Measurements from ENCODE around the gene ABAT. TPM values are rescaled to one million over a fixed set of nuclear protein-coding genes. Genes with fewer than 3 reads are reported as not detected.
"Not testable (repeated sequence)": the region's sequence is repeated elsewhere in the genome, so short reads cannot be mapped to it uniquely, and the experiment has no call there.

Gene ABAT
- total RNA-seq, 2 donors from 2014 or later, result 4.8 to 10.4 TPM

DNA sequence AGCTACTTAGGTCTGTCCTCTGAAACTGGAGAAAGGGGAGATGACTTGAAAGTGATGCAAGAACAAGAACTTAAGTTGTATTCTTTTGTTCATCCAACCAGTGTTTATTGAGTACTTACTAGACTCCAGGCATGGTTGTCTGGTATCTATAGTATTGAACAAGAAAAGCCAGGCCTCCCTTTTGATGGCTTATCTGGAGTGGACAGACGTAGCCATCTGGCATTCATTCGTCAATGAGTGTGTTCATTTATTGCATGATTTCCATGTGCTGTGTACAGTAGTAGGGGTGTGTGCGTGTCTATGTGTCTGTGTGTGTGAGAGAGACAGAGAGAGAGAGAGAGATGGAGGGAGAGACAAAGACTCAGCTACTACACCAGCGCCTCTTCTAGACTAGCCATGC lies 9.2 kb downstream of the ABAT start:
- H3K9me3 Mint-ChIP-seq, result no peaks in the 10 kb centered on the region
- ATAC-seq (replicated peaks), result no peak
- H3K4me3 Mint-ChIP-seq, result no peak overlapping the region
- H3K27me3 Mint-ChIP-seq, result no peaks in the 10 kb centered on the region
- H3K27ac Mint-ChIP-seq, result no peak overlapping the region
- peaks cover 15% of the 10 kb centered on the region for H3K4me1 Mint-ChIP-seq
- peaks cover 17% of the 10 kb centered on the region for H3K36me3 Mint-ChIP-seq (ENCODE audit: low read depth)

GRCh38 chr16:8685617-8686016 lies 11.2 kb downstream of the ABAT start:
- no peak overlapping the region for H3K4me3 Mint-ChIP-seq
- H3K27me3 Mint-ChIP-seq, result no peaks in the 10 kb centered on the region
- no peak for ATAC-seq (replicated peaks)
- peaks cover 12% of the 10 kb centered on the region for H3K9me3 Mint-ChIP-seq
- H3K27ac Mint-ChIP-seq, result no peak overlapping the region
- H3K36me3 Mint-ChIP-seq (ENCODE audit: low read depth), result peaks cover 19% of the 10 kb centered on the region
- peaks cover 9% of the 10 kb centered on the region for H3K4me1 Mint-ChIP-seq

DNA sequence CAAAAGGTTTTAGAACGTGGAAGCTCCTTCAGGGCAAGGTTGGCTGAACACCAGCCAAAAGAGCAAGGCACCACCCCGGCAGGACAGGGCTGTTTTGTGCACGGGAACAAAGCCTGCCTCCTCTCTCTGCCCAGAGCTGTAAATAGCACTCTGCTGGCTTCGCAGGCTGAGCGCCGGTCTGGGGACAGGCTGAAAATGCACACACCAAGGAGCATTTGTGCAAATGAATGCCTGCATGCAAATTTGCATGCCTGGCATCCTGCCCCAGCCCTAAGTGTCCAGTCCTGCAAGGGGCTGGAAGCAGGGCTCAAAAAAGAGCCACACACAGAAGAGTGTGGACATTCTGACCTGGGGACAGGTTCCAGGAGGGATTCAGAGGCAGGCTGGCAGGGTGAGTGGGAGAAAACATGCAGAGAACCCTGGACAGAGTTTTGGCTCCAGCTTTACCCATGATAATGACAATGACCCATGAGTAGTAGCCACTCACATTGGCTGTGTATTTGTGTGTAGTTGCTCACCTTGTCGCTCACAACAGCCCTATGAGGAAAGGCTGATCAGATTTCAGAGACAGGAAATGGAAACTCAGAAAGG lies 11.7 kb downstream of the ABAT start:
- Mint-ChIP-seq H3K9me3 (peaks cover 12% of the 10 kb centered on the region), H3K4me1 (peaks cover 9% of the 10 kb centered on the region), H3K36me3 (ENCODE audit: low read depth) (peaks cover 19% of the 10 kb centered on the region), H3K27me3 (no peaks in the 10 kb centered on the region), H3K4me3 (no peak overlapping the region), H3K27ac (no peak overlapping the region)
- no peak for ATAC-seq (replicated peaks)

DNA sequence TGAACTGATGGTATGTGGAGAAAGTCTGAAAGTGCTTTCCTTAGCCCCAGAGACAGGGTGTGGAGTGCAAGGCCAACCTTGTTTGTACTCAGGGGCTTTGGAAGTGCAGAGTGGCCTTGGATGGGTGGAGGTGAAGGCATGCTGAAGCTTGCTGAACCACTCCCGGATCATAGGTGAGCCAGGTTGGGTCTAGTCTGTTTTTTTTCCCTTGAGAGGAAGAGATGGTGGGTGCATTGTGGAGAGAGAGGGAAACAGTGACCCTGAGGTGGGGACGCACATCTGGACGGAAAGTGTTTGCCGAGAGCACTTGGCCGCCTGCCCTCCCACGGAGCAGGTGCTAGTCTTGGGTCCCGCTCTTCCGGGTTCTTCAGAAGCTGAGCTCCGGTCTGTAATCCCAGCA lies 12.5 kb downstream of the ABAT start:
- Mint-ChIP-seq H3K27me3 (no peaks in the 10 kb centered on the region), H3K9me3 (peaks cover 12% of the 10 kb centered on the region), H3K27ac (no peak overlapping the region), H3K4me3 (no peak overlapping the region), H3K36me3 (ENCODE audit: low read depth) (peaks cover 19% of the 10 kb centered on the region), H3K4me1 (peaks cover 9% of the 10 kb centered on the region)
- ATAC-seq (replicated peaks), result no peak

- Mint-ChIP-seq H3K27me3 (no peaks in the 10 kb centered on the region), H3K9me3 (peaks cover 12% of the 10 kb centered on the region), H3K4me1 (peaks cover 5% of the 10 kb centered on the region), H3K4me3 (no peak overlapping the region), H3K27ac (no peak overlapping the region), H3K36me3 (ENCODE audit: low read depth) (peaks cover 19% of the 10 kb centered on the region)
- no peak for ATAC-seq (replicated peaks)
These were observed 15.3 kb downstream of the ABAT start for GRCh38 chr16:8689686-8690085.

DNA sequence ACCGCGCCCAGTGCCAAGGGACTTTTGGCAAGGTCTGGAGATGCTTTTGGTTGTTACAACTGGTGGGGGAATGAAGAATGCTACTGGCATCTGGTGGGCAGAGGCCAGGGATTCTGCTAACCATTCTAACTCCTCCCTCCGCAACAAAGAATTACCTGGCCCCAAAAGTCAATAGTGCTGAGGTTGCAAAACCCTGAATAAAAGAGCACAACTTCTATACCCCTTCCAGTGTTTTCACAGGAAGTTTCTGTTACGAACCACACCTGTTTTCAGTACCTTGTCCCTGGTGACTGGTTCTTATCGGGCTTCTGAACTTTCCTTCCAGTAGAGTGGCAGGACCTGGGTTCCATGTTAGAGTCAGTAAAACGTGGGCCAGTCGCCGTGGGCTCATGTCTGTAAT lies 17.3 kb downstream of the ABAT start:
- no peaks in the 10 kb centered on the region for H3K27me3 Mint-ChIP-seq
- H3K4me1 Mint-ChIP-seq, result no peaks in the 10 kb centered on the region
- H3K4me3 Mint-ChIP-seq, result no peak overlapping the region
- peaks cover 12% of the 10 kb centered on the region for H3K9me3 Mint-ChIP-seq
- H3K27ac Mint-ChIP-seq, result no peak overlapping the region
- no peak for ATAC-seq (replicated peaks)
- peaks cover 15% of the 10 kb centered on the region for H3K36me3 Mint-ChIP-seq (ENCODE audit: low read depth)

GRCh38 chr16:8694795-8695728 lies 20.6 kb downstream of the ABAT start:
- no peak for ATAC-seq (replicated peaks)
- H3K4me3 Mint-ChIP-seq, result no peak overlapping the region
- H3K36me3 Mint-ChIP-seq (ENCODE audit: low read depth), result peaks cover 9% of the 10 kb centered on the region
- H3K9me3 Mint-ChIP-seq, result peaks cover 4% of the 10 kb centered on the region
- H3K27me3 Mint-ChIP-seq, result no peaks in the 10 kb centered on the region
- no peaks in the 10 kb centered on the region for H3K4me1 Mint-ChIP-seq
- H3K27ac Mint-ChIP-seq, result no peak overlapping the region

GRCh38 chr16:8696880-8697279 lies 22.5 kb downstream of the ABAT start:
- no peak for ATAC-seq (replicated peaks)
- Mint-ChIP-seq H3K27ac (no peak overlapping the region), H3K27me3 (no peaks in the 10 kb centered on the region), H3K36me3 (ENCODE audit: low read depth) (peaks cover 14% of the 10 kb centered on the region), H3K9me3 (no peaks in the 10 kb centered on the region), H3K4me1 (no peaks in the 10 kb centered on the region), H3K4me3 (no peak overlapping the region)

- H3K9me3 Mint-ChIP-seq, result no peaks in the 10 kb centered on the region
- no peaks in the 10 kb centered on the region for H3K4me1 Mint-ChIP-seq
- H3K27ac Mint-ChIP-seq, result no peak overlapping the region
- H3K36me3 Mint-ChIP-seq (ENCODE audit: low read depth), result peaks cover 17% of the 10 kb centered on the region
- H3K27me3 Mint-ChIP-seq, result no peaks in the 10 kb centered on the region
- no peak for ATAC-seq (replicated peaks)
- no peak overlapping the region for H3K4me3 Mint-ChIP-seq
These were observed 23.5 kb downstream of the ABAT start for GRCh38 chr16:8697965-8698364.

DNA sequence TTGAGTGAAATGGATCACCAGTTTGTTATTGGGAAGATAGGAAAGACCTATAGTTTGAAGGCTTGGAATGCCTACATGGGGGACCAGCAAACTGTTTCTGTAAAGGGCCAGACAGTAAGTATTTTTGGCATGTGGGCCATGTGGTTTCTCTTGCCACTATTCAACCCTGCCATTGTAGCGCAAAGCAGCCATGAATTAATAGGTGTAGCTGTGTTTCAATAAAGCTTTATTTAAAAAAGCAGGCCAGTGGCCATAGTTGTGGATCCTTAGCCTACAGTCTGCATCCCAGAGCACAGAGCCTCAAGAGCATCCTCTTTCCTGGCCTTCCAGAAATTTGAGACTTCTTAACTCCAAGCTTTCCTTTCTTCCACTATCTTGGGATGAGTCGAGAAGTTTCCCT lies 29.3 kb downstream of the ABAT start:
- H3K36me3 Mint-ChIP-seq (ENCODE audit: low read depth), result peaks cover 17% of the 10 kb centered on the region
- H3K27me3 Mint-ChIP-seq, result no peaks in the 10 kb centered on the region
- no peak overlapping the region for H3K4me3 Mint-ChIP-seq
- H3K9me3 Mint-ChIP-seq, result no peaks in the 10 kb centered on the region
- no peaks in the 10 kb centered on the region for H3K4me1 Mint-ChIP-seq
- ATAC-seq (replicated peaks), result no peak
- no peak overlapping the region for H3K27ac Mint-ChIP-seq

DNA sequence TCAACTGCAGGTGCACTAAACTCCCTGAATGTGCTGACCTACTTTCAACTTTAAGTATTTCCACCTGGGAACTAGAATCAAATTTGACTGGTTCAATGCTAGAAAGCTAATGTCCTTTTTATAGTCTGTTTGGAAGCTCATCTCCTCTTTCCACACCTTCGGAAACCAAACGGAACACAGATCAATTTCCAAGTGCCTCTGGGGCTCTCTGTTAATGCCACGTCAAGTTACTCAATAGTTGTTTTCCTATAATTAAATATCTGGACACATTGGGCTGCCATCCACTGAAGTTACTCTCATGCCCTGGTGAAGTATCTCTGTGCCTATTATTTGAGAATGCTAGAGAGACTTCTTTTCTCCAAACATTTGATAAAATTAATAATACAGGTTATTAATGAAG lies 29.7 kb downstream of the ABAT start:
- Mint-ChIP-seq H3K9me3 (no peaks in the 10 kb centered on the region), H3K4me1 (no peaks in the 10 kb centered on the region), H3K27ac (no peak overlapping the region), H3K27me3 (no peaks in the 10 kb centered on the region), H3K4me3 (no peak overlapping the region), H3K36me3 (ENCODE audit: low read depth) (peaks cover 13% of the 10 kb centered on the region)
- ATAC-seq (replicated peaks), result no peak

DNA sequence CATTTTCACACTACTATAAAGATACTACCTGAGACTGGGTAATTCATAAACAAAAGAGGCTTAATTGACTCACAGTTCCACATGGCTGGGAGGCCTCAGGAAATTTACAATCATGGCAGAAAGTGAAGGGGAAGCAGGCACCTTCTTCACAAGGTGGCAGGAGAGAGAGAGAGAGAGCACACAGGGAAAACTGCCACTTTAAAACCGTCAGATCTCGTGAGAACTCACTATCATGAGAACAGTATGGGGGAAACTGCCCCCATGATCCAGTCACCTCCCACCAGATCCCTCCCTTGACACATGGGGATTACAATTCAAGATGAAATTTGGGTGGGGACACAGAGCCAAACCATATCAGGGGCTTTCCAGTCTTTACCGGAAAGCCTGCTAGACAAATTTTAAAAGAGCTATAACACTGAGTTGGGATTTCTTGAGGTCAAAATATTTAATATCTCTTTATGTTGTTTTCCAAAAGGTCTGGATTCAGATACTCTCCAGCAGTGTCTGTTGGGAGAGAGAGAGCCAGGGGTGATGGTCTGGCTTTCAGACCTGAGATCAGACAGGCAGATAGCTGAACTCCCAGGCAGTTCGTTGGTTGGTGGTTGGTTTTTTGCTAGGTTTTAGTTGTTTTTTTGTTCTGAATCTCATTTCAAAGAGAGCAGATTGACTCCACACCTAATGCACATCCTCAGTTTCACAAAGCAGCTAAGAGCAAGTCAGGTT lies 30.8 kb downstream of the ABAT start:
- H3K27ac Mint-ChIP-seq; H3K36me3 Mint-ChIP-seq (ENCODE audit: low read depth); H3K27me3 Mint-ChIP-seq; ATAC-seq (replicated peaks); H3K4me1 Mint-ChIP-seq; H3K9me3 Mint-ChIP-seq; H3K4me3 Mint-ChIP-seq: not testable (repeated sequence)

DNA sequence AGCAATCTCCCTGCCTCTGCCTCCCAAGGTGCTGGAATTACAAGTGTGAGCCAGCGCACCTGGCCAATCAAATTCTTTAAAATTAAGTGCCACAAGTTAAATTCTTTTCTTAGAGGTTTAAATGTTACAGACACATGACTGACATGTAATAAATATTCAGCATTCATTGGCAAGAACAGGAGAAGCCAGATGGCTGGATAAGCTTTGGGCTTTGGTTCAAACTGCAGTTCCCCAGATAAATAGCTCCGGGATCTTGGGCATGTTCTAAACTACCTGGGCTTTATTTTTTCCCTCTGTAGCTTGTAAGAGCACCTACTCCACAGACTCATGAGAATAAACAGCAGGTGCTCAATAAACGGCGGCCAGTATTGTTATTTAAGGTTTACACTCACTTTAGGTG lies 34.1 kb downstream of the ABAT start:
- peaks cover 5% of the 10 kb centered on the region for H3K9me3 Mint-ChIP-seq
- H3K27me3 Mint-ChIP-seq, result no peaks in the 10 kb centered on the region
- peaks cover 7% of the 10 kb centered on the region for H3K4me1 Mint-ChIP-seq
- H3K36me3 Mint-ChIP-seq (ENCODE audit: low read depth), result peaks cover 2% of the 10 kb centered on the region
- no peak overlapping the region for H3K27ac Mint-ChIP-seq
- no peak overlapping the region for H3K4me3 Mint-ChIP-seq
- ATAC-seq (replicated peaks), result no peak

GRCh38 chr16:8712589-8713361 lies 38.4 kb downstream of the ABAT start:
- Mint-ChIP-seq H3K4me1 (peaks cover 7% of the 10 kb centered on the region), H3K9me3 (peaks cover 10% of the 10 kb centered on the region), H3K27me3 (no peaks in the 10 kb centered on the region), H3K27ac (no peak overlapping the region), H3K4me3 (no peak overlapping the region), H3K36me3 (ENCODE audit: low read depth) (peaks cover 14% of the 10 kb centered on the region)
- ATAC-seq (replicated peaks), result no peak

Data from activated T-helper 17 cell treated with anti-CD3 and anti-CD28 coated beads, Interleukin-2, amount 50 U/mL, for 72 hours (primary cell).